ENCODE results near the gene CARS2.
"Not testable (repeated sequence)": the region's sequence is repeated elsewhere in the genome, so short reads cannot be mapped to it uniquely, and the experiment has no call there.

CARS2 gene

GRCh38 chr13:110662091-110662490, 43.8 kb downstream of the CARS2 start:
- H3K36me3 ChIP-seq (ENCODE audit: control insufficient read depth in 1 of 2, insufficient read depth in 2 of 2, low read length in 2 of 2): peaks cover 35 to 72% of the 10 kb centered on the region in 2 donors
- H3K27ac ChIP-seq (ENCODE audit: low read length): no peak overlapping the region
- H3K27me3 ChIP-seq (ENCODE audit: low read depth, low read length): no peaks in the 10 kb centered on the region
- H3K9me3 ChIP-seq (ENCODE audit: control insufficient read depth in 1 of 2, low read length in 2 of 2): no peaks in the 10 kb centered on the region
- no peak overlapping the region for H3K4me3 ChIP-seq (ENCODE audit: low read depth in 1 of 2, low read length in 2 of 2)
- H3K4me1 ChIP-seq (ENCODE audit: control insufficient read depth in 1 of 2, insufficient read depth in 2 of 2, low read length in 2 of 2): peaks cover 0 to 9% of the 10 kb centered on the region in 2 donors

GRCh38 chr13:110661256-110661655, 44.7 kb downstream of the CARS2 start:
- H3K4me1 ChIP-seq (ENCODE audit: control insufficient read depth in 1 of 2, insufficient read depth in 2 of 2, low read length in 2 of 2): peaks cover 0 to 9% of the 10 kb centered on the region in 2 donors
- no peaks in the 10 kb centered on the region for H3K27me3 ChIP-seq (ENCODE audit: low read depth, low read length)
- no peak overlapping the region for H3K4me3 ChIP-seq (ENCODE audit: low read depth in 1 of 2, low read length in 2 of 2)
- H3K27ac ChIP-seq (ENCODE audit: low read length): no peak overlapping the region
- peaks cover 28 to 65% of the 10 kb centered on the region in 2 donors for H3K36me3 ChIP-seq (ENCODE audit: control insufficient read depth in 1 of 2, insufficient read depth in 2 of 2, low read length in 2 of 2)
- no peaks in the 10 kb centered on the region for H3K9me3 ChIP-seq (ENCODE audit: control insufficient read depth in 1 of 2, low read length in 2 of 2)

- H3K4me1 ChIP-seq (ENCODE audit: control insufficient read depth in 1 of 2, insufficient read depth in 2 of 2, low read length in 2 of 2); H3K4me3 ChIP-seq (ENCODE audit: low read depth in 1 of 2, low read length in 2 of 2); H3K27ac ChIP-seq (ENCODE audit: low read length); H3K9me3 ChIP-seq (ENCODE audit: control insufficient read depth in 1 of 2, low read length in 2 of 2); H3K27me3 ChIP-seq (ENCODE audit: low read depth, low read length): not testable (repeated sequence)
- H3K36me3 ChIP-seq (ENCODE audit: control insufficient read depth in 1 of 2, insufficient read depth in 2 of 2, low read length in 2 of 2): peaks cover 9 to 57% of the 10 kb centered on the region in 2 donors
Measured at GRCh38 chr13:110658218-110658911, 47.6 kb downstream of the CARS2 start.

GRCh38 chr13:110657196-110657595, 48.7 kb downstream of the CARS2 start:
- Histone ChIP-seq H3K9me3 (ENCODE audit: control insufficient read depth in 1 of 2, low read length in 2 of 2) (no peaks in the 10 kb centered on the region), H3K4me1 (ENCODE audit: control insufficient read depth in 1 of 2, insufficient read depth in 2 of 2, low read length in 2 of 2) (peaks cover 0 to 6% of the 10 kb centered on the region in 2 donors), H3K27ac (ENCODE audit: low read length) (no peak overlapping the region), H3K27me3 (ENCODE audit: low read depth, low read length) (no peaks in the 10 kb centered on the region), H3K4me3 (ENCODE audit: low read depth in 1 of 2, low read length in 2 of 2) (no peak overlapping the region), H3K36me3 (ENCODE audit: control insufficient read depth in 1 of 2, insufficient read depth in 2 of 2, low read length in 2 of 2) (peaks cover 5 to 54% of the 10 kb centered on the region in 2 donors)

GRCh38 chr13:110653851-110654250, 52.1 kb downstream of the CARS2 start:
- H3K27me3 ChIP-seq (ENCODE audit: low read depth, low read length): no peaks in the 10 kb centered on the region
- H3K4me3 ChIP-seq (ENCODE audit: low read depth in 1 of 2, low read length in 2 of 2): no peak overlapping the region
- H3K36me3 ChIP-seq (ENCODE audit: control insufficient read depth in 1 of 2, insufficient read depth in 2 of 2, low read length in 2 of 2): peaks cover 8 to 60% of the 10 kb centered on the region in 2 donors
- no peaks in the 10 kb centered on the region for H3K9me3 ChIP-seq (ENCODE audit: control insufficient read depth in 1 of 2, low read length in 2 of 2)
- no peak overlapping the region for H3K27ac ChIP-seq (ENCODE audit: low read length)
- no peaks in the 10 kb centered on the region for H3K4me1 ChIP-seq (ENCODE audit: control insufficient read depth in 1 of 2, insufficient read depth in 2 of 2, low read length in 2 of 2)

GRCh38 chr13:110653271-110653670, 52.6 kb downstream of the CARS2 start:
- Histone ChIP-seq H3K36me3 (ENCODE audit: control insufficient read depth in 1 of 2, insufficient read depth in 2 of 2, low read length in 2 of 2) (peaks cover 8 to 60% of the 10 kb centered on the region in 2 donors), H3K4me1 (ENCODE audit: control insufficient read depth in 1 of 2, insufficient read depth in 2 of 2, low read length in 2 of 2) (no peaks in the 10 kb centered on the region), H3K9me3 (ENCODE audit: control insufficient read depth in 1 of 2, low read length in 2 of 2) (no peaks in the 10 kb centered on the region), H3K27me3 (ENCODE audit: low read depth, low read length) (no peaks in the 10 kb centered on the region), H3K4me3 (ENCODE audit: low read depth in 1 of 2, low read length in 2 of 2) (no peak overlapping the region), H3K27ac (ENCODE audit: low read length) (no peak overlapping the region)

GRCh38 chr13:110652764-110653163, 53.2 kb downstream of the CARS2 start:
- Histone ChIP-seq H3K27me3 (ENCODE audit: low read depth, low read length) (no peaks in the 10 kb centered on the region), H3K4me1 (ENCODE audit: control insufficient read depth in 1 of 2, insufficient read depth in 2 of 2, low read length in 2 of 2) (no peaks in the 10 kb centered on the region), H3K27ac (ENCODE audit: low read length) (no peak overlapping the region), H3K36me3 (ENCODE audit: control insufficient read depth in 1 of 2, insufficient read depth in 2 of 2, low read length in 2 of 2) (peaks cover 8 to 55% of the 10 kb centered on the region in 2 donors), H3K9me3 (ENCODE audit: control insufficient read depth in 1 of 2, low read length in 2 of 2) (no peaks in the 10 kb centered on the region), H3K4me3 (ENCODE audit: low read depth in 1 of 2, low read length in 2 of 2) (no peak overlapping the region)

- Histone ChIP-seq H3K4me1 (ENCODE audit: control insufficient read depth in 1 of 2, insufficient read depth in 2 of 2, low read length in 2 of 2) (no peaks in the 10 kb centered on the region), H3K4me3 (ENCODE audit: low read depth in 1 of 2, low read length in 2 of 2) (no peak overlapping the region), H3K9me3 (ENCODE audit: control insufficient read depth in 1 of 2, low read length in 2 of 2) (no peaks in the 10 kb centered on the region), H3K36me3 (ENCODE audit: control insufficient read depth in 1 of 2, insufficient read depth in 2 of 2, low read length in 2 of 2) (peaks cover 8 to 52% of the 10 kb centered on the region in 2 donors), H3K27ac (ENCODE audit: low read length) (no peak overlapping the region), H3K27me3 (ENCODE audit: low read depth, low read length) (no peaks in the 10 kb centered on the region)
Measured at GRCh38 chr13:110652231-110652730, 53.6 kb downstream of the CARS2 start.

- H3K27ac ChIP-seq (ENCODE audit: low read length): no peak overlapping the region
- H3K36me3 ChIP-seq (ENCODE audit: control insufficient read depth in 1 of 2, insufficient read depth in 2 of 2, low read length in 2 of 2): peaks cover 8 to 49% of the 10 kb centered on the region in 2 donors
Measured at GRCh38 chr13:110651726-110652230, 54.1 kb downstream of the CARS2 start.

GRCh38 chr13:110651271-110651670, 54.6 kb downstream of the CARS2 start:
- Histone ChIP-seq H3K36me3 (ENCODE audit: control insufficient read depth in 1 of 2, insufficient read depth in 2 of 2, low read length in 2 of 2) (peaks cover 8 to 49% of the 10 kb centered on the region in 2 donors), H3K4me1 (ENCODE audit: control insufficient read depth in 1 of 2, insufficient read depth in 2 of 2, low read length in 2 of 2) (no peaks in the 10 kb centered on the region), H3K27me3 (ENCODE audit: low read depth, low read length) (no peaks in the 10 kb centered on the region), H3K9me3 (ENCODE audit: control insufficient read depth in 1 of 2, low read length in 2 of 2) (no peaks in the 10 kb centered on the region), H3K27ac (ENCODE audit: low read length) (no peak overlapping the region), H3K4me3 (ENCODE audit: low read depth in 1 of 2, low read length in 2 of 2) (no peak overlapping the region)

More at GRCh38 chr13:110651726-110652230, 54.1 kb downstream of the CARS2 start:
- Histone ChIP-seq H3K4me1 (ENCODE audit: control insufficient read depth in 1 of 2, insufficient read depth in 2 of 2, low read length in 2 of 2) (no peaks in the 10 kb centered on the region), H3K4me3 (ENCODE audit: low read depth in 1 of 2, low read length in 2 of 2) (no peak overlapping the region), H3K27me3 (ENCODE audit: low read depth, low read length) (no peaks in the 10 kb centered on the region), H3K9me3 (ENCODE audit: control insufficient read depth in 1 of 2, low read length in 2 of 2) (no peaks in the 10 kb centered on the region)

GRCh38 chr13:110650436-110650835, 55.5 kb downstream of the CARS2 start:
- no peak overlapping the region for H3K27ac ChIP-seq (ENCODE audit: low read length)
- no peaks in the 10 kb centered on the region for H3K9me3 ChIP-seq (ENCODE audit: control insufficient read depth in 1 of 2, low read length in 2 of 2)
- no peaks in the 10 kb centered on the region for H3K27me3 ChIP-seq (ENCODE audit: low read depth, low read length)
- H3K36me3 ChIP-seq (ENCODE audit: control insufficient read depth in 1 of 2, insufficient read depth in 2 of 2, low read length in 2 of 2): peaks cover 8 to 44% of the 10 kb centered on the region in 2 donors
- peaks cover 0 to under 1% of the 10 kb centered on the region in 2 donors for H3K4me1 ChIP-seq (ENCODE audit: control insufficient read depth in 1 of 2, insufficient read depth in 2 of 2, low read length in 2 of 2)
- H3K4me3 ChIP-seq (ENCODE audit: low read depth in 1 of 2, low read length in 2 of 2): no peak overlapping the region
